ENCODE data around the gene GALNT2.

The GALNT2 gene

GRCh38 chr1:230037261-230037660 lies 29.8 kb upstream of the GALNT2 start:
- Histone ChIP-seq H3K36me3 (ENCODE audit: control insufficient read depth, insufficient read depth, low read length) (no peaks in the 10 kb centered on the region), H3K27me3 (ENCODE audit: control insufficient read depth, insufficient read depth, low read length) (no peaks in the 10 kb centered on the region), H3K4me3 (ENCODE audit: low read length) (no peak overlapping the region), H3K27ac (ENCODE audit: low read depth, low read length) (no peak overlapping the region), H3K4me1 (ENCODE audit: control insufficient read depth, insufficient read depth, low read length) (no peaks in the 10 kb centered on the region), H3K9ac (ENCODE audit: low read length) (no peak overlapping the region)

- Histone ChIP-seq H3K4me1 (ENCODE audit: control insufficient read depth, insufficient read depth, low read length) (no peaks in the 10 kb centered on the region), H3K4me3 (ENCODE audit: low read length) (no peak overlapping the region), H3K27ac (ENCODE audit: low read depth, low read length) (no peak overlapping the region), H3K36me3 (ENCODE audit: control insufficient read depth, insufficient read depth, low read length) (no peaks in the 10 kb centered on the region), H3K27me3 (ENCODE audit: control insufficient read depth, insufficient read depth, low read length) (no peaks in the 10 kb centered on the region), H3K9ac (ENCODE audit: low read length) (no peak overlapping the region)
Observed at GRCh38 chr1:230040440-230040839, 26.6 kb upstream of the GALNT2 start.

- H3K27ac ChIP-seq (ENCODE audit: low read depth, low read length): no peak overlapping the region
- no peak overlapping the region for H3K4me3 ChIP-seq (ENCODE audit: low read length)
- no peak overlapping the region for H3K9ac ChIP-seq (ENCODE audit: low read length)
- no peaks in the 10 kb centered on the region for H3K27me3 ChIP-seq (ENCODE audit: control insufficient read depth, insufficient read depth, low read length)
- H3K36me3 ChIP-seq (ENCODE audit: control insufficient read depth, insufficient read depth, low read length): no peaks in the 10 kb centered on the region
- H3K4me1 ChIP-seq (ENCODE audit: control insufficient read depth, insufficient read depth, low read length): no peaks in the 10 kb centered on the region
Observed at GRCh38 chr1:230043081-230043480, 24.0 kb upstream of the GALNT2 start.

- Histone ChIP-seq H3K27me3 (ENCODE audit: control insufficient read depth, insufficient read depth, low read length) (no peaks in the 10 kb centered on the region), H3K4me3 (ENCODE audit: low read length) (no peak overlapping the region), H3K4me1 (ENCODE audit: control insufficient read depth, insufficient read depth, low read length) (no peaks in the 10 kb centered on the region), H3K27ac (ENCODE audit: low read depth, low read length) (no peak overlapping the region), H3K36me3 (ENCODE audit: control insufficient read depth, insufficient read depth, low read length) (no peaks in the 10 kb centered on the region), H3K9ac (ENCODE audit: low read length) (no peak overlapping the region)
Observed at GRCh38 chr1:230044729-230045128, 22.3 kb upstream of the GALNT2 start.

GRCh38 chr1:230047114-230047865 lies 19.7 kb upstream of the GALNT2 start:
- Histone ChIP-seq H3K4me1 (ENCODE audit: control insufficient read depth, insufficient read depth, low read length) (no peaks in the 10 kb centered on the region), H3K36me3 (ENCODE audit: control insufficient read depth, insufficient read depth, low read length) (no peaks in the 10 kb centered on the region), H3K27ac (ENCODE audit: low read depth, low read length) (no peak overlapping the region), H3K27me3 (ENCODE audit: control insufficient read depth, insufficient read depth, low read length) (no peaks in the 10 kb centered on the region), H3K9ac (ENCODE audit: low read length) (no peak overlapping the region), H3K4me3 (ENCODE audit: low read length) (no peak overlapping the region)

GRCh38 chr1:230048322-230048721 lies 18.7 kb upstream of the GALNT2 start:
- Histone ChIP-seq H3K36me3 (ENCODE audit: control insufficient read depth, insufficient read depth, low read length) (no peaks in the 10 kb centered on the region), H3K4me1 (ENCODE audit: control insufficient read depth, insufficient read depth, low read length) (no peaks in the 10 kb centered on the region), H3K27me3 (ENCODE audit: control insufficient read depth, insufficient read depth, low read length) (no peaks in the 10 kb centered on the region), H3K27ac (ENCODE audit: low read depth, low read length) (no peak overlapping the region), H3K9ac (ENCODE audit: low read length) (no peak overlapping the region), H3K4me3 (ENCODE audit: low read length) (no peak overlapping the region)

GRCh38 chr1:230048922-230049321 lies 18.1 kb upstream of the GALNT2 start:
- Histone ChIP-seq H3K27ac (ENCODE audit: low read depth, low read length) (no peak overlapping the region), H3K9ac (ENCODE audit: low read length) (no peak overlapping the region), H3K36me3 (ENCODE audit: control insufficient read depth, insufficient read depth, low read length) (no peaks in the 10 kb centered on the region), H3K27me3 (ENCODE audit: control insufficient read depth, insufficient read depth, low read length) (no peaks in the 10 kb centered on the region), H3K4me3 (ENCODE audit: low read length) (no peak overlapping the region), H3K4me1 (ENCODE audit: control insufficient read depth, insufficient read depth, low read length) (no peaks in the 10 kb centered on the region)

GRCh38 chr1:230049731-230050130 lies 17.3 kb upstream of the GALNT2 start:
- no peaks in the 10 kb centered on the region for H3K36me3 ChIP-seq (ENCODE audit: control insufficient read depth, insufficient read depth, low read length)
- H3K4me1 ChIP-seq (ENCODE audit: control insufficient read depth, insufficient read depth, low read length): no peaks in the 10 kb centered on the region
- H3K4me3 ChIP-seq (ENCODE audit: low read length): no peak overlapping the region
- no peak overlapping the region for H3K27ac ChIP-seq (ENCODE audit: low read depth, low read length)
- H3K27me3 ChIP-seq (ENCODE audit: control insufficient read depth, insufficient read depth, low read length): no peaks in the 10 kb centered on the region
- no peak overlapping the region for H3K9ac ChIP-seq (ENCODE audit: low read length)

GRCh38 chr1:230050973-230051735 lies 15.9 kb upstream of the GALNT2 start:
- H3K4me1 ChIP-seq (ENCODE audit: control insufficient read depth, insufficient read depth, low read length): no peaks in the 10 kb centered on the region
- no peak overlapping the region for H3K27ac ChIP-seq (ENCODE audit: low read depth, low read length)
- H3K9ac ChIP-seq (ENCODE audit: low read length): no peak overlapping the region
- no peaks in the 10 kb centered on the region for H3K27me3 ChIP-seq (ENCODE audit: control insufficient read depth, insufficient read depth, low read length)
- H3K4me3 ChIP-seq (ENCODE audit: low read length): no peak overlapping the region
- no peaks in the 10 kb centered on the region for H3K36me3 ChIP-seq (ENCODE audit: control insufficient read depth, insufficient read depth, low read length)

- no peak overlapping the region for H3K9ac ChIP-seq (ENCODE audit: low read length)
- H3K27ac ChIP-seq (ENCODE audit: low read depth, low read length): no peak overlapping the region
- H3K4me3 ChIP-seq (ENCODE audit: low read length): no peak overlapping the region
- no peaks in the 10 kb centered on the region for H3K4me1 ChIP-seq (ENCODE audit: control insufficient read depth, insufficient read depth, low read length)
- no peaks in the 10 kb centered on the region for H3K36me3 ChIP-seq (ENCODE audit: control insufficient read depth, insufficient read depth, low read length)
- H3K27me3 ChIP-seq (ENCODE audit: control insufficient read depth, insufficient read depth, low read length): no peaks in the 10 kb centered on the region
Observed at GRCh38 chr1:230052018-230052417, 15.0 kb upstream of the GALNT2 start.

GRCh38 chr1:230052665-230053064 lies 14.4 kb upstream of the GALNT2 start:
- no peaks in the 10 kb centered on the region for H3K36me3 ChIP-seq (ENCODE audit: control insufficient read depth, insufficient read depth, low read length)
- H3K4me3 ChIP-seq (ENCODE audit: low read length): no peak overlapping the region
- no peak overlapping the region for H3K27ac ChIP-seq (ENCODE audit: low read depth, low read length)
- H3K27me3 ChIP-seq (ENCODE audit: control insufficient read depth, insufficient read depth, low read length): no peaks in the 10 kb centered on the region
- no peaks in the 10 kb centered on the region for H3K4me1 ChIP-seq (ENCODE audit: control insufficient read depth, insufficient read depth, low read length)
- H3K9ac ChIP-seq (ENCODE audit: low read length): no peak overlapping the region

- Histone ChIP-seq H3K4me1 (ENCODE audit: control insufficient read depth, insufficient read depth, low read length) (no peaks in the 10 kb centered on the region), H3K27ac (ENCODE audit: low read depth, low read length) (no peak overlapping the region)
Observed at GRCh38 chr1:230054092-230054749, 12.8 kb upstream of the GALNT2 start.

More at GRCh38 chr1:230054092-230054749, 12.8 kb upstream of the GALNT2 start:
- Histone ChIP-seq H3K9ac (ENCODE audit: low read length) (no peak overlapping the region), H3K27me3 (ENCODE audit: control insufficient read depth, insufficient read depth, low read length) (no peaks in the 10 kb centered on the region), H3K4me3 (ENCODE audit: low read length) (no peak overlapping the region), H3K36me3 (ENCODE audit: control insufficient read depth, insufficient read depth, low read length) (no peaks in the 10 kb centered on the region)

Measured in rectal smooth muscle tissue (tissue), 1 donor.